ENCODE measurements around the gene FOCAD.

Gene FOCAD

DNA sequence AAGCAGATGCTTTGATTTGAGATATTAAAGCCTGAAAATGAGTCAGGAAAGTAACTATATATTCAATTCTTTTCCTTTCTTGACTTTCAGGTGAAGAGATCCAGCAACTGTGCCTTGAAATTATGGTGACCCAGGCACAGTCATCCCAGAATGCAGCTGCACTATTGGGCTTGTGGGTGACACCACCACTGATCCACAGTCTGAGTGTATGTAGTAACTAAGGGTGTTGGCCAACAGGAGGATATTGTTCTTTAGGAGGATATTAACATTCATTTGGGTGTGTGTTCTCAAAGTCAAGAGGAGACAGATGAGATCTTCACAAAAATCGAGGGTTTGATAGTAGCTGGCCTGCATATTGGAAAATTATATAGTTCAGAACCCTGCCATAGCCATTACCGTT is 294.2 kb downstream of the FOCAD start:
- TF ChIP-seq, protein P1, sequence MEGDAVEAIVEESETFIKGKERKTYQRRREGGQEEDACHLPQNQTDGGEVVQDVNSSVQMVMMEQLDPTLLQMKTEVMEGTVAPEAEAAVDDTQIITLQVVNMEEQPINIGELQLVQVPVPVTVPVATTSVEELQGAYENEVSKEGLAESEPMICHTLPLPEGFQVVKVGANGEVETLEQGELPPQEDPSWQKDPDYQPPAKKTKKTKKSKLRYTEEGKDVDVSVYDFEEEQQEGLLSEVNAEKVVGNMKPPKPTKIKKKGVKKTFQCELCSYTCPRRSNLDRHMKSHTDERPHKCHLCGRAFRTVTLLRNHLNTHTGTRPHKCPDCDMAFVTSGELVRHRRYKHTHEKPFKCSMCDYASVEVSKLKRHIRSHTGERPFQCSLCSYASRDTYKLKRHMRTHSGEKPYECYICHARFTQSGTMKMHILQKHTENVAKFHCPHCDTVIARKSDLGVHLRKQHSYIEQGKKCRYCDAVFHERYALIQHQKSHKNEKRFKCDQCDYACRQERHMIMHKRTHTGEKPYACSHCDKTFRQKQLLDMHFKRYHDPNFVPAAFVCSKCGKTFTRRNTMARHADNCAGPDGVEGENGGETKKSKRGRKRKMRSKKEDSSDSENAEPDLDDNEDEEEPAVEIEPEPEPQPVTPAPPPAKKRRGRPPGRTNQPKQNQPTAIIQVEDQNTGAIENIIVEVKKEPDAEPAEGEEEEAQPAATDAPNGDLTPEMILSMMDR (IDR thresholded peaks at IDR 0.05; ENCODE audit: borderline replicate concordance, insufficient read depth, low read depth, low read length) = no peak

DNA sequence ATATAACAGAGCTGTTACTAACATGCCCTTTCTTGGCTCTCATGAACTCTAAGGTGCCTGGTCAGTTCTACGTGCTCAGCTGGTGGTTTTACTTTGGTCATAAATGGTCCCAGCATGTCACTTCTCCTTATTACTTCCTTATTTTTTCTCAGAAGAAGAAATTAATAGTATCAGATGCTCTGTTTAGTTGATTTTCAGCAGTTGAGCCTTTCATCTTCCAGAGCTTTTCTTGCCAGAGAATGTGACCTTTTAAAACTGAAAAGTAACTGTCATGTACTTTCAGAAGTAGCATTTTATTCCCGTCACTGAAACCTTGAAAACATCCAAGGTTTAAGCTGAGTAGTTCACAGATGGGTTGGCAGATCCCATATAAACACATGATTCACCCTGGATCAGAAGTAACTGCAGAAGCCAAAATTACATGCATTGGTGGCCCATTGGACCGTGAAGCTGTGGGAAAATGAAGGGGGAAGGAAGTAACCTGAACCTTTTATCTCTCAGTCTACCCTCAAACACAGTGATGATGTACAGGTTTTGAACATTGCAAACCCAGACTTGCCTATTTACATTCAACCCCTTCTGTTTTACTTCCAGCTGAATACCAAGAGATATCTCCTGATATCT is 296.9 kb downstream of the FOCAD start:
- no peak overlapping the region for H3K4me3 ChIP-seq (ENCODE audit: low read depth, low read length)
- TF ChIP-seq, protein P1 (IDR thresholded peaks at IDR 0.05; ENCODE audit: borderline replicate concordance, insufficient read depth, low read depth, low read length) = no peak

More for the DNA sequence above, 294.2 kb downstream of the FOCAD start:
- no peak overlapping the region for H3K4me3 ChIP-seq (ENCODE audit: low read depth, low read length)

DNA sequence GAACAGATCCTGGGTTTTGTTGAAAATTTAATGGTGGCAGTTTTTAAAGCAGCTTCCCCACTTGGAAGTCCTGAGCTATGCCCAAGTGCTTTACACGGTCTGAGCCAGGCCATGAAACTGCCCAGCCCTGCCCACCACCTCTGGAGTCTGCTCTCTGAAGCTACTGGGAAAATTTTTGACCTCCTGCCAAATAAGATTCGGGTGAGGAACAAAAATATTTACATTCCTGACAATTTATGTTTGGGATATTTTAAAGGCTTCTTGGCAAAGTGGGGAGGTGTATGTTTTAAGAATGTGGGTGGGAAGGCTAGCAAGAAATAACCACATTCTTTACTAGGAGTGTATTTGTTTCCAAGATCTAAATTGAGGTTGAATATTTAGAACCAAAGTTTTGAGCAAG is 297.4 kb downstream of the FOCAD start:
- no peak overlapping the region for H3K4me3 ChIP-seq (ENCODE audit: low read depth, low read length)
- TF ChIP-seq, protein P1 (IDR thresholded peaks at IDR 0.05; ENCODE audit: borderline replicate concordance, insufficient read depth, low read depth, low read length) = no peak

DNA sequence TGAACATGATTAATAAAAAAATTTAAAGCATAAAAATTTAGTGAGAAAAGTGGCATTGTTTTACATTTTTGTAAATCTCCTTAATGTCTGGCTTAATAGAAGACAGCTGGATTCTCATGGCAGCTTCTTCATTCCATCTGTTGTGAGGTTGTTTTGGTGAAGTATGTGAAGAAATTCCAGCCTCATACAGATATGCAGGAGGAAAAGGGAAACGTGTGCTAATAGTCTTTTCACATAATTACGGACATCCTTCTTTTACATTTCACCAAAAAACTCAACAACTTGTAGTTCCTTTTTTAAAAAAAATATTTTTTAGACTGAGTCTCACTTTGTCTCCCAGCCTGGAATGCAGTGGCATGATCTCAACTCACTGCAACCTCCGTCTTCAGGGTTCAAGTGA is 300.4 kb downstream of the FOCAD start:
- TF ChIP-seq, protein P1 (IDR thresholded peaks at IDR 0.05; ENCODE audit: borderline replicate concordance, insufficient read depth, low read depth, low read length) = no peak
- H3K4me3 ChIP-seq (ENCODE audit: low read depth, low read length) = no peak overlapping the region

DNA sequence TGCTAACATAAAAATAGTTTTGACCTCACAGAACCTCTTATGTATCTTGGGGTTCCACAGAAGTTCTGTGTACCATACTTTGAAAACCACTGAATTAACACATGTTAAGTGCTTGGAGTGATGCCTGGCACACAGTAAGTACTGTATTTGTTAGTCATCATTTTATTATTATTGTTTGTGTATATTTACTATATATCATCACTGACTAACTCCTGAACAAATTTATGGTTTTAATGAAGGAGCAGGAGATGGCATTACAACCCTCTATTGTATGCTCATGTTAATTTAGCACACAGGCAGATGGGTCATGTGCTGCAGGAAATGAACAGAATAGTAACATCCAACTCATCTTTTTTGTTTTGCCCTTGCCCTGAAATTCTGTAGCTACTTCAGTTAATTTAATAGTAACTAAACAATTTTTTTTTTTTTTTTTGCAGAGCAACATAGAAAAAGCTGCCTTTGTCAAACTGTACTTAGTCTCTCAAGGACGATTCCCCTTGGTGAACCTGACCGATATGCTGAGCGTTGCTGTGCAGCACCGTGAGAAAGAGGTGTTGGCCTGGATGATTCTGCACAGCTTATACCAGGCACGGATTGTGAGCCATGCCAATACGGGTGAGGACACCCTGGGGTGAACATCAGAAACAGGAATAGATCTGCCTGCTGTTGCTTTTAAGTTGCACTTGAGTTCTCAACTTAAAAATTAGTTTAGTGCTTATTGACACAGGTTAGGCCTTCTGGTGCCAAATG is 302.0 kb downstream of the FOCAD start:
- no peak overlapping the region for H3K4me3 ChIP-seq (ENCODE audit: low read depth, low read length)
- TF ChIP-seq, protein P1 (IDR thresholded peaks at IDR 0.05; ENCODE audit: borderline replicate concordance, insufficient read depth, low read depth, low read length) = no peak

DNA sequence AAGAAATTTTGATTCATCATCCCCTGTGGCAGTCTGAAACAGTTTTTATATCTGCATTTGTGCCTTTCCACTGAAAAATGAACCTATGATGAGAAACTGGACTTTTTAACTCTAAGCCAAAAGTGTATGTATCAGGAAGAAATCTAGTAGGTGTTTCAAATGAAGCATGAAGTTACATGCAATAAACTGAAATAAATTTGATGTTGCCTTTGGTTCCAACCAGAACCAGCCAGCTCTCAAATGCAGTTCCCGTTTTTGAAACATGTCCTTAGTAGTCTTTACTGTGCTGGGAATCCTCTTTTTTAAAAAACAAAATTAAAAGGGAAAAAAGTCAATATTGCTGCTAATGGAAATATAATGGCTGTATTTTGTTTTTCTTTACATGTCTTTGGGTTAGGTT is 303.5 kb downstream of the FOCAD start:
- TF ChIP-seq, protein P1 (IDR thresholded peaks at IDR 0.05; ENCODE audit: borderline replicate concordance, insufficient read depth, low read depth, low read length) = no peak

DNA sequence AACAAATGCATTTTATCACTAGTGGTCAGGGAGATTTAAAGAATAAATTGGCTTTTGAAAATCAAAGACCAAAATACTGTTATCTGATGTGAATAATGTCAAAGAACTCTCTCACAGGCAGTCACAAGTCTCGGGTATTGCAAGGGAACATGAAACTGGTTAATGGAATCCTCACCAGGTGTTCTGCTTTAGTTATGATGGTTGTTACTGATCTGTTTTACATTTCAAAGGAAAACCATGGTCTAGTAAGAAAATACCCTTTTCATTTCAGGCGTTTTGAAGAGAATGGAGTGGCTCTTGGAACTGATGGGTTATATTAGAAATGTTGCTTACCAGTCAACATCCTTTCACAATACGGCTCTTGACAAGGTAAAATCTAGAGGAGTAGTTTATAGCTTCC is 304.0 kb downstream of the FOCAD start:
- TF ChIP-seq, protein P1 (IDR thresholded peaks at IDR 0.05; ENCODE audit: borderline replicate concordance, insufficient read depth, low read depth, low read length) = no peak
- no peak overlapping the region for H3K4me3 ChIP-seq (ENCODE audit: low read depth, low read length)

More for the DNA sequence above, 303.5 kb downstream of the FOCAD start:
- H3K4me3 ChIP-seq (ENCODE audit: low read depth, low read length) = no peak overlapping the region

Measured in GM12875 (cell line).